ENCODE results near the gene OSMR.
"Not testable (repeated sequence)": the region's sequence is repeated elsewhere in the genome, so short reads cannot be mapped to it uniquely, and the experiment has no call there.

OSMR gene

GRCh38 chr5:38831117-38831516 lies 14.7 kb upstream of the OSMR start:
- no peak for DNase-seq

GRCh38 chr5:38831909-38832308 lies 13.9 kb upstream of the OSMR start:
- DNase-seq: no peak

- DNase-seq: no peak
Observed at GRCh38 chr5:38832810-38833209, 13.0 kb upstream of the OSMR start.

- no peak for DNase-seq
Observed at GRCh38 chr5:38835887-38836286, 9.9 kb upstream of the OSMR start.

GRCh38 chr5:38837416-38837815 lies 8.4 kb upstream of the OSMR start:
- no peak for DNase-seq

GRCh38 chr5:38837932-38838331 lies 7.9 kb upstream of the OSMR start:
- DNase-seq: no peak

GRCh38 chr5:38843665-38844064 lies 2.1 kb upstream of the OSMR start:
- no peak for DNase-seq

- no peak for DNase-seq
Observed at GRCh38 chr5:38846379-38847011, 683 bp downstream of the OSMR start.

- no peak for DNase-seq
Observed at GRCh38 chr5:38847559-38848347, 1.9 kb downstream of the OSMR start.

- DNase-seq: no peak
Observed at GRCh38 chr5:38848637-38849036, 2.8 kb downstream of the OSMR start.

GRCh38 chr5:38851640-38852039 lies 5.8 kb downstream of the OSMR start:
- not testable (repeated sequence) for DNase-seq

- DNase-seq: no peak
Observed at GRCh38 chr5:38853753-38854470, 8.1 kb downstream of the OSMR start.

- no peak for DNase-seq
Observed at GRCh38 chr5:38854907-38855306, 9.1 kb downstream of the OSMR start.

GRCh38 chr5:38856660-38857059 lies 10.8 kb downstream of the OSMR start:
- no peak for DNase-seq

- no peak for DNase-seq
Observed at GRCh38 chr5:38858839-38859238, 13.0 kb downstream of the OSMR start.

- DNase-seq: not testable (repeated sequence)
Observed at GRCh38 chr5:38861986-38862770, 16.4 kb downstream of the OSMR start.

- DNase-seq: no peak
Observed at GRCh38 chr5:38866362-38867031, 20.7 kb downstream of the OSMR start.

- DNase-seq: no peak
Observed at GRCh38 chr5:38867032-38867398, 21.2 kb downstream of the OSMR start.

GRCh38 chr5:38867416-38867815 lies 21.6 kb downstream of the OSMR start:
- DNase-seq: no peak

- no peak for DNase-seq
Observed at GRCh38 chr5:38870595-38870994, 24.8 kb downstream of the OSMR start.

- DNase-seq: no peak
Observed at GRCh38 chr5:38871058-38871605, 25.3 kb downstream of the OSMR start.

Data from C1 segment of cervical spinal cord (tissue), 14 donors.